PFSK-1 (cell line): Measurements from ENCODE around the gene FBXL13.
A peak's percentile ranks its signal among the peaks of the same experiment; 100 is the strongest.

Experiments used
- FOXP2 ChIP-seq: optimal IDR thresholded peaks from 2 replicates; pipeline ENCODE3; 2011; ENCODE audit warnings: borderline replicate concordance, control low read depth, inconsistent platforms; ENCODE audit not compliant: insufficient read depth; ENCODE audit errors: extremely low read length, extremely low read depth
- POLR2AphosphoS5 ChIP-seq: IDR thresholded peaks from 2 replicates; pipeline ENCODE4 v1.6.1; 2012; ENCODE audit warnings: low read depth, mild to moderate bottlenecking, control low read depth, low read length, moderate library complexity
- SIN3A ChIP-seq: IDR thresholded peaks from 2 replicates; pipeline ENCODE4 v1.6.1; 2012; ENCODE audit warnings: mild to moderate bottlenecking, low read length, moderate library complexity, borderline replicate concordance; ENCODE audit not compliant: insufficient read depth
- TAF1 ChIP-seq: IDR thresholded peaks from 2 replicates; pipeline ENCODE4 v1.6.1; 2012; ENCODE audit warnings: low read length, control low read depth, borderline replicate concordance; ENCODE audit not compliant: insufficient read depth
- TF ChIP-seq, protein P1 (sequence below), 2 experiments: IDR thresholded peaks; 2 replicates each; pipeline versions ENCODE4 v1.6.1 to v1.8.0; 2011 to 2012; ENCODE audit warnings: low read depth in 2 of 2, low read length in 2 of 2, control low read depth in 1 of 2, inconsistent platforms in 1 of 2, mild to moderate bottlenecking in 1 of 2, moderate library complexity in 1 of 2; ENCODE audit not compliant: insufficient read depth in 1 of 2

The FBXL13 gene

DNA sequence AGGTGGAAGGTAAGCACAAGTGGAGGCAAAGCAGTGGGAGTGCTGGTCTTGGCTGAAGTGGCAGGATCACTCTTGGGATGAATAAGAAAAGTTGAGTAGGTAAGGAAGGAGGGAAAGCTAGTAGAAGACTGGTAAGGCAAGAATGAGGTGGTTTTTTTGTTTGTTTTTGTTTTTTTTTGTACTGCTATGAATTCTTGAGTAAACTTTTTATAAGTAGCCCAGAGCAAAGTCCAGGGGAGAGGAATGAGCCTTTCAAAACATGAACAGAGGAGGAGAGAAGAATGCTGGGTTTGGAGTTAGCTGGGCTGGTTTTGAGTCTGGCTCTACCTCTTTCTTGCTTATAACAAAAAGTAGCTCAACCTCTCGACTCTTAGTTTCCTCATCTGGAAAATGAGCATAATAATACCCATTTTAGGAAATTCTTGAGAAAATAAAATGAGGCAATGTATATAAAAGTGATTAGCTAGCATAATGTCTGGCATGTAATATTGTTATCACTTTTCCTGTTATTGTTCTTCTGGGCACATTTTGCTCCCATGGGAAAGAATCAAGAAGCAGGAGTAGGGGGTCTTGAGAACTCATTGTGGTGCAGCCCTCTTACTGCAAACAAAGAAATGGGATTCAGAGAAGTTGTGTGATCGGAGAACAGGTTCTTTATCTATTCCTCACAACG is 185.9 kb downstream of the FBXL13 start:
- TF ChIP-seq, protein P1, sequence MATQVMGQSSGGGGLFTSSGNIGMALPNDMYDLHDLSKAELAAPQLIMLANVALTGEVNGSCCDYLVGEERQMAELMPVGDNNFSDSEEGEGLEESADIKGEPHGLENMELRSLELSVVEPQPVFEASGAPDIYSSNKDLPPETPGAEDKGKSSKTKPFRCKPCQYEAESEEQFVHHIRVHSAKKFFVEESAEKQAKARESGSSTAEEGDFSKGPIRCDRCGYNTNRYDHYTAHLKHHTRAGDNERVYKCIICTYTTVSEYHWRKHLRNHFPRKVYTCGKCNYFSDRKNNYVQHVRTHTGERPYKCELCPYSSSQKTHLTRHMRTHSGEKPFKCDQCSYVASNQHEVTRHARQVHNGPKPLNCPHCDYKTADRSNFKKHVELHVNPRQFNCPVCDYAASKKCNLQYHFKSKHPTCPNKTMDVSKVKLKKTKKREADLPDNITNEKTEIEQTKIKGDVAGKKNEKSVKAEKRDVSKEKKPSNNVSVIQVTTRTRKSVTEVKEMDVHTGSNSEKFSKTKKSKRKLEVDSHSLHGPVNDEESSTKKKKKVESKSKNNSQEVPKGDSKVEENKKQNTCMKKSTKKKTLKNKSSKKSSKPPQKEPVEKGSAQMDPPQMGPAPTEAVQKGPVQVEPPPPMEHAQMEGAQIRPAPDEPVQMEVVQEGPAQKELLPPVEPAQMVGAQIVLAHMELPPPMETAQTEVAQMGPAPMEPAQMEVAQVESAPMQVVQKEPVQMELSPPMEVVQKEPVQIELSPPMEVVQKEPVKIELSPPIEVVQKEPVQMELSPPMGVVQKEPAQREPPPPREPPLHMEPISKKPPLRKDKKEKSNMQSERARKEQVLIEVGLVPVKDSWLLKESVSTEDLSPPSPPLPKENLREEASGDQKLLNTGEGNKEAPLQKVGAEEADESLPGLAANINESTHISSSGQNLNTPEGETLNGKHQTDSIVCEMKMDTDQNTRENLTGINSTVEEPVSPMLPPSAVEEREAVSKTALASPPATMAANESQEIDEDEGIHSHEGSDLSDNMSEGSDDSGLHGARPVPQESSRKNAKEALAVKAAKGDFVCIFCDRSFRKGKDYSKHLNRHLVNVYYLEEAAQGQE (IDR thresholded peaks at IDR 0.05; ENCODE audit: insufficient read depth in 1 of 2, low read depth in 2 of 2, low read length in 2 of 2) = no peak
- TF ChIP-seq SIN3A (no peak), POLR2AphosphoS5 (no peak), TAF1 (no peak), FOXP2 (no peak)

DNA sequence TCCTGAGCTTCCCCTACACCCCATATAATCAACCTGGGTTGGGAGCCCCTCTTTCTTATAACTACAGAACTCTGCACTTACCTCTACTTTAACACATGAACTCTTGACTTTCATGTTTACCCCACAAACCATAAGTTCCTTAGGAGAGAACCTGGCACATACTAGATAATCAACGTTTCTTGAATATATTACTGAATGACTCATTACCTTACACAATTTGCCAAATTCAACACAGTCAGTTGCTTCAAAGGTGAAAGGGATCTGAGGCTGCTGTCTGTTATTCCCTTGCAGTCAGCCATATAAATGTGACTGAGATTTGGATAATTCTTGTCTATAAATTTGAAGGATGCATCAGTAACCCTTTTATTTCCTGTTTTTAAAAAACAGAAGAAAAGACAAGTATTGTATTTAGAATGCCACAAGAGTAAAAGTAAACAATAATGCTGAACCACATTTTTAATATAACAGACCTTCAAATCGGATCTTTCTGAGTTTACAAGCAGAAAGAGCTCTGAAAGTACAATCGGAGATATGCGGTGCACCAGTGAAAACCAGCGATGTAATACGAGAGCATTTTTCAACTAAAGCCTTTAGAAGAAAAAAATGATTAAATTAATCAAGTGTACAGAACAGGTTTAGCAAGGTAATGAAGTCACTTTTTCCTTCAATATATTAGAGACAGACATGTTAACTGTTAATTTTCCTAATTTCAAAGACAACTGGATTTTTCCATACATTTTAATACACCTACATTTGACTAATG is 191.3 kb downstream of the FBXL13 start:
- no peak for TF ChIP-seq TAF1
- no peak for TF ChIP-seq FOXP2
- no peak for TF ChIP-seq POLR2AphosphoS5
- TF ChIP-seq SIN3A = no peak
- TF ChIP-seq, protein P1 (IDR thresholded peaks at IDR 0.05; ENCODE audit: insufficient read depth in 1 of 2, low read depth in 2 of 2, low read length in 2 of 2) = no peak

DNA sequence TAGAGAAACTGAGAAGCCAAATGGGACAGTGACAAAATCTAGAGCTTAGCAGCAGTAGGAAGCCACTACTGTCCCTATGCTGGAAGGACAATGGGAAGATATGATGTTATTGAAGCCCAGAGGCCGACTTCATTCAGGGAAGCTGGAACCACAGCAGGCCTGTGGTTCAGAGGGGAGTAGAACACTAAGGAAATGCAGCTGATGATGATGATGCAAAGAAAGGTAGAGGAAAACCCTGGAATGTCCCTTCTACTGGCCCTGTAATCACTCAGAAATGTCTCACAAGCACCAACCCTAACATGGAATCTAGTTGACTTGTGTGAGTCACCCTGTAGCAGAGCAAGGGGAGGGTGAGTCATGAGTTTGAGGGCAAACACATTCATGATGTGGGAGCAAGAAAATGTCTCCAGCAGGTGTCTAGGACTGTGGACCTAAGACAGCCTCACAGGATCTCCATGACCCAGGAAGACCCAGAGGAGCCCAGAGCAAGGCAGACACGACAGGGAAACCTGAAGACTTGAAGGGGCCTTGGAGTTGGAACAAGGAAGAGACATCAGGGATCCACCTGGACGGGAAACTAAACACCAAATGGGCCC is 198.8 kb downstream of the FBXL13 start:
- TF ChIP-seq, protein P1 (IDR thresholded peaks at IDR 0.05; ENCODE audit: insufficient read depth in 1 of 2, low read depth in 2 of 2, low read length in 2 of 2) = no peak
- TF ChIP-seq SIN3A (peak; percentile 27; the same call in 1 of the 2 replicates), POLR2AphosphoS5 (no peak), FOXP2 (peak; percentile 26), TAF1 (no peak)

DNA sequence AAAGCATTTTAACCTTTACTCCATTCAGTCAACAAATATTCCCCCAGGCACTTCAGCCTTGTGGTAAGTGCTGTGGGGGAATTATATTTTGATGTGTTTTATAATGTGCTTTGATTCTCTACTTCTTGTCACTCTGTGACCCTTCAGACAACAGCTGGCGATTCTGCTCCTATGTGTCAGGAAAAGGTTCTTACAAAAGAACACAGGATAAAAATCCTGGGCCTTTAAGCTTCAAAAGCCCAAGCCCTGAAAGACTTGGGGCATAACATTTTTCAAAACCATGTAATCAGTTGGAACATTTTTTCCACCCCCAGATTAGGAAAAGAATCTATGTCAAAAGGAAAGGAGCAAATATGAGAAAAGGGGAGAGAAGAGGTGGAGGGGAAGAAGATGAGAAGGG is 199.6 kb downstream of the FBXL13 start:
- TF ChIP-seq SIN3A (no peak), FOXP2 (no peak), TAF1 (no peak)
- TF ChIP-seq, protein P1 (IDR thresholded peaks at IDR 0.05; ENCODE audit: insufficient read depth in 1 of 2, low read depth in 2 of 2, low read length in 2 of 2) = no peak
